Glutamatergic neuron (in vitro differentiated cells): ENCODE results near the gene MAST4. TPM values are rescaled to one million over a fixed set of nuclear protein-coding genes. Genes with fewer than 3 reads are reported as not detected.

ENCODE experiments used
- DNase-seq: peaks from one replicate; pipeline ENCODE4 v3.0.0; 2022
- H3K27ac Mint-ChIP-seq: one replicate; pipeline ENCODE4 v1.8.0; 2020; ENCODE audit warnings: mild to moderate bottlenecking, mixed read lengths, inconsistent platforms; ENCODE audit not compliant: unreplicated experiment
- H3K27me3 Mint-ChIP-seq: one replicate; pipeline ENCODE4 v1.8.0; 2020; ENCODE audit warnings: mild to moderate bottlenecking, moderate library complexity, mixed read lengths, inconsistent platforms; ENCODE audit not compliant: unreplicated experiment
- H3K36me3 Mint-ChIP-seq: one replicate; pipeline ENCODE4 v1.8.0; 2020; ENCODE audit warnings: mild to moderate bottlenecking, mixed read lengths, inconsistent platforms; ENCODE audit not compliant: unreplicated experiment
- H3K4me1 Mint-ChIP-seq: one replicate; pipeline ENCODE4 v1.8.0; 2020; ENCODE audit warnings: mild to moderate bottlenecking, low read depth, mixed read lengths, inconsistent platforms; ENCODE audit not compliant: unreplicated experiment
- H3K4me3 Mint-ChIP-seq: one replicate; pipeline ENCODE4 v1.8.0; 2020; ENCODE audit warnings: mild to moderate bottlenecking, mixed read lengths, inconsistent platforms; ENCODE audit not compliant: unreplicated experiment
- H3K9me3 Mint-ChIP-seq: one replicate; pipeline ENCODE4 v1.8.0; 2020; ENCODE audit warnings: mild to moderate bottlenecking, moderate library complexity, mixed read lengths, inconsistent platforms; ENCODE audit not compliant: unreplicated experiment
- total RNA-seq: library from RNA; stranded (reverse); fragmentation: NEBNext Ultra II Directional; extraction: Animal tissue kit (Norgen Biotek cat#: 25700); gene quantifications from one replicate; pipeline ENCODE4 v1.2.1, GENCODE V29; 2021; ENCODE audit not compliant: unreplicated experiment
- TF ChIP-seq, protein P1 (sequence below): fragments of 200-600 bp; sonication (generic); IDR thresholded peaks from one replicate; pipeline ENCODE4 v1.5.0; 2021; ENCODE audit not compliant: partially characterized antibody, unreplicated experiment

The MAST4 gene
- total RNA-seq, 1 donor from 2014 or later = 11.5 TPM

DNA sequence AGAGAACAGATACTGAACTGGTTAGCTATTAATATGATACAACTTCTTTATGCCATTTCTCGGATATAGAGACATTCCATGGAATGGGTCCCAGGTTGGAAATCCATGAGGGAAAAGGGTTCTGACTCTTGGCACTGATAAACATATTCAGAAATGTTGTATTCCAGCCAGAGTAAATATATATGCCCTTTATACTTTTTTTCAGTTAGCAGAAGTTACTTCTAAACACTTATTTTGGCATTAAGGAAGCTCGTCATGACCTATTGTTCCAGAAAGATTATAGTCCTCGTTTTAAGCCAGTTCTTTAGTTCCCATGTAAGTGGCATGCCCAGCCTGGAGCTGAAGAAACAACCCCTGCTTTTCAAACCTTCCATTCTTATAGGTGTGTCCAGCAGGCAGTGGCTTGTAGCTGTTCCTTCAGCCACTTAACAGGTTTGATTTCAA is 418.8 kb downstream of the MAST4 start:
- no peak overlapping the region for H3K27ac Mint-ChIP-seq
- peaks cover 16% of the 10 kb centered on the region for H3K4me1 Mint-ChIP-seq
- no peaks in the 10 kb centered on the region for H3K36me3 Mint-ChIP-seq
- TF ChIP-seq, protein P1, sequence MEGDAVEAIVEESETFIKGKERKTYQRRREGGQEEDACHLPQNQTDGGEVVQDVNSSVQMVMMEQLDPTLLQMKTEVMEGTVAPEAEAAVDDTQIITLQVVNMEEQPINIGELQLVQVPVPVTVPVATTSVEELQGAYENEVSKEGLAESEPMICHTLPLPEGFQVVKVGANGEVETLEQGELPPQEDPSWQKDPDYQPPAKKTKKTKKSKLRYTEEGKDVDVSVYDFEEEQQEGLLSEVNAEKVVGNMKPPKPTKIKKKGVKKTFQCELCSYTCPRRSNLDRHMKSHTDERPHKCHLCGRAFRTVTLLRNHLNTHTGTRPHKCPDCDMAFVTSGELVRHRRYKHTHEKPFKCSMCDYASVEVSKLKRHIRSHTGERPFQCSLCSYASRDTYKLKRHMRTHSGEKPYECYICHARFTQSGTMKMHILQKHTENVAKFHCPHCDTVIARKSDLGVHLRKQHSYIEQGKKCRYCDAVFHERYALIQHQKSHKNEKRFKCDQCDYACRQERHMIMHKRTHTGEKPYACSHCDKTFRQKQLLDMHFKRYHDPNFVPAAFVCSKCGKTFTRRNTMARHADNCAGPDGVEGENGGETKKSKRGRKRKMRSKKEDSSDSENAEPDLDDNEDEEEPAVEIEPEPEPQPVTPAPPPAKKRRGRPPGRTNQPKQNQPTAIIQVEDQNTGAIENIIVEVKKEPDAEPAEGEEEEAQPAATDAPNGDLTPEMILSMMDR = no peak
- no peaks in the 10 kb centered on the region for H3K27me3 Mint-ChIP-seq
- no peak overlapping the region for H3K4me3 Mint-ChIP-seq
- no peak for DNase-seq
- H3K9me3 Mint-ChIP-seq = no peaks in the 10 kb centered on the region

DNA sequence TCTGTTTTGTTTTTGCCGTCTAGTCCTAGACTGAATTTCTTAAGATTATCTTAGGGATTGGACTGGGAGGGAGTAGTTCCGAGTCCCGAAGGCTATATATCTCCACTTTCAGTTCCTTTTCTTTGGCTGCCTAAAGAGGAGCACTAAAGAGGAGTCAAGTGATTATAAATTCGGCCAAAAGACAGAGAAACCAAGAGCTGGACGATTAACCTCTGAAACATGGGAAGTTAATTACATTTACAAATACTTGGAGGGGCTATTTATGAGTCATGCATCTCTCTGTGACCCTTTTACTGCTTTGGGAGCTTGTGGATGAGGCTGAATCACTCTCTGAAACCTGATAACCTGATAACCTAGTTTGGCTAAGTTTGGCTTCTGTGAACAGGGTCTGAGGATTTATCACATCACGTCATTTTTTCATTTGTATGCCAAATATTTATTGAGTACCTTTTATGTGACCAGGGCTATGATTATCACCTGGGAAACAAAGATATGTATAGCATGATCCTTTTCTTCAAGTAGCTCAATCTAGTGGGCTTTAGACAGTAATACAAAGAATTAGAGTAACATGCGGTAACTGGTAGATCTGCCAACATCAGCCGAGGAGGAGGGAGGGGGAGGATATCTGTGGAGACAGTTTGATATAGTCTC is 419.5 kb downstream of the MAST4 start:
- H3K27ac Mint-ChIP-seq = no peak overlapping the region
- no peaks in the 10 kb centered on the region for H3K36me3 Mint-ChIP-seq
- H3K4me1 Mint-ChIP-seq = peaks cover 18% of the 10 kb centered on the region
- no peak for DNase-seq
- H3K9me3 Mint-ChIP-seq = no peaks in the 10 kb centered on the region
- TF ChIP-seq, protein P1 = no peak
- H3K4me3 Mint-ChIP-seq = no peak overlapping the region
- H3K27me3 Mint-ChIP-seq = no peaks in the 10 kb centered on the region

DNA sequence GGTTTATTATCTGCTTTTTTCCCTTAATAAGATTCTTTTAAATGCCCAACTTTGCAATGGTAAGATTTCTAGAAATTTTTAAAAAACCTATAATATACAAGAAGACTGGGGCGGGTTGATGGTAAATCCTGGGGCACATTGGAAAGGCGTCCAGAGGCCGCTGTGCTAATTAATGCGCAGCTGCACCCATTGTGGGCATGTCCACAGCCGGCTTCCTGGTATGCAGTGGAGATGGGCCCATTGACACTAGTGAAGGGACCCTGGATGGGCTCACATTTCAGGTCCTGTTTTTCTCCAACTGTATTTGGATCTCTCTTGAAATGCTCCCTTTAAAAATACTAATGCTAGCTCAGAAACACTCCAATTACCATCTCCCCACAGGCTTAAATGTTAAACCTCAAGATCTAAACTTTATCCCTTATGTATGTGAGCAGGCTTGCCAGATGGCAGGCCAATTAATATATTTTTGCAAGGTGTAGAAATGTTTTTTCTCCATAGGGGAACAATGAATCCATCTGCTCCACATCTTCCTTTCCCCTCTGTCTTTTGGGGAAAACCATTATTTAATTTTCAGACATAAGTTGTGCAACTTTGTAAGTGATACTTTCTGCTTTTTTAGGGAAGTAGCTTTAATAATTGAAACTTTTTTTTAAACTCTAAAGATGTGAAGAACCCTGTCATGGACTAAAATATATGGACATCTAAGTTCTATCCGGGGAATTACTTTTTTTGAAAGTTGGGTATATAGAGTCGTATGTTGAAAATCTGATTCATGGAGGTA is 423.1 kb downstream of the MAST4 start:
- no peak for DNase-seq
- Mint-ChIP-seq H3K27ac (no peak overlapping the region), H3K9me3 (no peaks in the 10 kb centered on the region), H3K4me3 (no peak overlapping the region), H3K27me3 (no peaks in the 10 kb centered on the region), H3K4me1 (peaks cover 15% of the 10 kb centered on the region), H3K36me3 (no peaks in the 10 kb centered on the region)
- TF ChIP-seq, protein P1 = no peak

DNA sequence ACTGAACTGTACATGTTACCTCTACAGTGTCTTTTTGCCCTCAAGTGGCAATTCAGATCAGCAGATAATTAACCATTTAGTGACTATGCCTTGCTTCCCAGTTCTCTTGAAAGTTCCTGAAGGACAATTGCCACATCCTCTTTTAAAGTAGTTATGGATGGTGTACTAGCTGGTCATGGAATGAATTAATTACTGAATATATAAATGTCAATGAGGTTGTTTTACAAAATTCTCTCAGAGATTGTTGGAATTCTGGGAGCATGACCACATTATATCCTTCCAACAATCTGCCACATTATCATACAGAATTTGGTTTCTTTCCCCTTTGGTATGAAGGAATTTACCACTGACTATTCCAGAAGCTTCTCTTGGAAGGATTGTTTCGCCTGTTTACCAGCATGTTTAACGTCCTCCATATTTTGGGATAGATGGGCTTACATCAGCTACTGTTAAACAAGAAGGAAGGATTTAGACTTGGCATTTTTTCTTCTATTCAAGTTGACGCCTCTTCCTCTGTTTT is 424.0 kb downstream of the MAST4 start:
- Mint-ChIP-seq H3K36me3 (no peaks in the 10 kb centered on the region), H3K27ac (no peak overlapping the region), H3K4me3 (no peak overlapping the region), H3K27me3 (no peaks in the 10 kb centered on the region), H3K4me1 (peaks cover 15% of the 10 kb centered on the region), H3K9me3 (no peaks in the 10 kb centered on the region)
- TF ChIP-seq, protein P1 = no peak
- no peak for DNase-seq

DNA sequence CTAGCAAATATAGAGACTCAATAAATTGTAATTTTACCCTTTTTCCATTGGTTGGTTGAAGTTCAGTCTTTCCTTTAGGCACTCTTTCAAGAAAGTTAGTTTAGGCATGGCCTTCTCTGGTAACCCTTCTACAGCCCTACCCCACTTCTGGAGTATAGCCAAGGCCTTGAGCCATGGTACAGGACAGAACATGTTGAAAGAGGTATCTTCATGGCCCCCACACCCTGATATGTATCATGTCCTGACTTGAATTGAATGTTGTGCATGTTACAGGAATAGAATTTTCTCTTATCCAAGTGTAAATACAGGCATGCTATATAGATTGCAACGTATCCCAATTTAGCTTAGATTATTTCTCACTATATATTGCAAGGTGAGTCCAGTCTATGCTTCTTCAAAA is 424.8 kb downstream of the MAST4 start:
- TF ChIP-seq, protein P1 = no peak
- Mint-ChIP-seq H3K9me3 (no peaks in the 10 kb centered on the region), H3K36me3 (no peaks in the 10 kb centered on the region), H3K4me3 (no peak overlapping the region), H3K27me3 (no peaks in the 10 kb centered on the region), H3K4me1 (peaks cover 14% of the 10 kb centered on the region), H3K27ac (no peak overlapping the region)
- DNase-seq = no peak
